Measurements from ENCODE around the gene SYT5. TPM values are rescaled to one million over a fixed set of nuclear protein-coding genes. Genes with fewer than 3 reads are reported as not detected.

SYT5 gene
- total and polyA plus RNA-seq, 2 of the 13 experiments (the other 11 are each of a cell fraction or from before 2014, with no cell fraction given) = not detected

GRCh38 chr19:55146705-55147273, 33.3 kb downstream of the SYT5 start (continued):
- TF ChIP-seq GABPA (IDR thresholded peaks at IDR 0.05; ENCODE audit: low read depth, low read length) (no peak), GABPA (CRISPR knock-in tag; IDR thresholded peaks at IDR 0.05; ENCODE audit: low read depth) (peak; percentile 46)

DNA sequence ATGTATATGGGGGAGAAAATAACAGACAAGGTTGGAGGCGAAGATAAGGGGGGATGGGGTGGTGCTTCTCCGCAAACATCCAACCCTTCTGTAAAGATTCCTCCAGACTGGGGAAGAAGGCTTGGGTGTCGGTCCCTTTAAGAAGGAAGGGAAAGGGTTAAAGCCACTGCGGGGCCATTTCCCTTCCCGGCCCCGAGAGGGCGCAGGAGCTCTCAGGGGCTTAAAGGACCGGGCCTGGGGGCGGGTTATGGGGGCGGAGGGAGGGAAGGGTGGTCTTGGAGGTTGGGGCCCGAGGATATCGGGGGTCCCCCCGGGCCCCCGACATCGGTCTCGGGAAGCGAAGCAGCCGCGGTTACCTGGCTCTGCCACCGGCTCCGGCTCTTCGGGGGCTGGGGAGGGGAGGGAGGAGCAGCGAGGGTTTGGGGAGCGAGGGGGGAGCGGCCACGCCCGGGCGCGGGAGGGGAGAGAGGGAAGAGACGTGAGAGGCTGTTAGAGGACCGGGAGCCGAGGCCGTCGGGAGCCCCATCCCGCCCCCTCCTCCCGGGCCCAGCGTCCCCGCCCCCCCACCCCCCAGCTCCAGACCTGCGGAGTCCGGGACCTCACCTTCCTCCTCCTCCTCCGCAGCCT, 33.9 kb downstream of the SYT5 start:
- FAIRE-seq = no peak
- H3K27ac ChIP-seq (ENCODE audit: extremely low read length, insufficient read depth, low read length) = no peak overlapping the region
- POLR2A ChIA-PET = interaction anchor here (1.2 to 1.7 kb wide), 3 partner anchors 13 to 316 kb away, joined by 3 to 6 read pairs (median 3); partner anchors contain the start of gene ISOC2
- H4K20me1 ChIP-seq (ENCODE audit: insufficient read depth, low read length) = no peaks in the 10 kb centered on the region
- intact Hi-C loops (cut with micrococcal nuclease; ENCODE audit: unreplicated experiment) = no loop called here
- CTCF ChIA-PET (ENCODE audit: low intra/inter-chr PET ratio, low total read pairs) = interaction anchor here (0.7 kb wide), 1 partner anchor 15 kb away, joined by 3 read pairs; no protein-coding TSS in a partner anchor
- ATAC-seq = peak; percentile 17; the same call in 2 of the 3 replicates
- peaks cover 20% of the 10 kb centered on the region; the same call in 1 of the 2 replicates for H3K4me1 ChIP-seq (ENCODE audit: insufficient read depth, low read length)
- peak overlapping the region; percentile 49; the same call in 1 of the 2 replicates for H3K4me2 ChIP-seq (ENCODE audit: low read depth, low read length)
- H3K27me3 ChIP-seq (ENCODE audit: control insufficient read depth in 1 of 2, insufficient read depth in 2 of 2, low read length in 2 of 2) = peaks cover 0 to 23% of the 10 kb centered on the region in 2 experiments; a peak in 2 of 5 replicates
- H3K79me2 ChIP-seq (ENCODE audit: insufficient read depth, low read length) = no peaks in the 10 kb centered on the region
- WGBS (ENCODE audit: low lambda C conversion rate) = 3% methylated on average over 19 of the region's 41 CpGs
- no peak overlapping the region for H2AFZ ChIP-seq (ENCODE audit: low read length)
- in situ Hi-C loops (cut with HindIII; ENCODE audit: extremely low pct_ligation_motif_present, low pct_unique_long_range_greater_than_20kb) = loop anchor here (5.0 kb wide), 1 partner anchor 261 kb away; the partner anchor contains the start of gene UBE2S
- peak overlapping the region in 2 of 3 experiments; percentile 36 to 46; a peak in 3 of 6 replicates for H3K4me3 ChIP-seq (replicated peaks in 1 of 3; ENCODE audit: insufficient read depth in 1 of 3, low read depth in 2 of 3, low read length in 3 of 3)
- TF ChIP-seq ZNF577 (CRISPR knock-in tag; IDR thresholded peaks at IDR 0.05; ENCODE audit: borderline replicate concordance, low read depth) (no peak), PBX3 (CRISPR knock-in tag; IDR thresholded peaks at IDR 0.05; ENCODE audit: borderline replicate concordance) (no peak), ZNF652 (CRISPR knock-in tag; IDR thresholded peaks at IDR 0.05; ENCODE audit: borderline replicate concordance, low read depth) (peak; percentile 98), ZFP36L1 (CRISPR knock-in tag; IDR thresholded peaks at IDR 0.05) (no peak), SMC3 (IDR thresholded peaks at IDR 0.05; ENCODE audit: low read length) (0 out of 2 replicates have a peak, but pooled peaks have one; percentile 17), ATF1 (CRISPR knock-in tag; IDR thresholded peaks at IDR 0.05) (no peak), ZFP91 (CRISPR knock-in tag; IDR thresholded peaks at IDR 0.05; ENCODE audit: borderline replicate concordance) (peak; percentile 99), DNMT1 (CRISPR knock-in tag; IDR thresholded peaks at IDR 0.05) (no peak), CTCF (CRISPR knock-in tag; IDR thresholded peaks at IDR 0.05) (peak; percentile 62)
- H3K9ac ChIP-seq (ENCODE audit: insufficient read depth, low read depth, low read length) = no peak overlapping the region
- no peak for DNase-seq (ENCODE audit: low spot score)
- no peaks in the 10 kb centered on the region for H3K36me3 ChIP-seq (replicated peaks in 1 of 2; ENCODE audit: control insufficient read depth in 1 of 2, insufficient read depth in 2 of 2, low read length in 2 of 2)
- no TSS peak for BruUV-seq (replicated peaks)
- no peaks in the 10 kb centered on the region for H3K9me3 ChIP-seq (ENCODE audit: low read length)
